Mesothelial cell of epicardium (in vitro differentiated cells): ENCODE data around the gene ZNF593. TPM values are rescaled to one million over a fixed set of nuclear protein-coding genes. Genes with fewer than 3 reads are reported as not detected.

Experiments used
- DNase-seq, 2 experiments: peaks; one replicate each; pipeline ENCODE4 v3.0.0; 2021; ENCODE audit warnings: low spot score in 2 of 2; ENCODE audit not compliant: unreplicated experiment in 2 of 2
- H3K27ac Mint-ChIP-seq: 2 replicates; pipeline ENCODE4 v1.8.0; 2021; ENCODE audit warnings: mixed read lengths
- H3K27me3 Mint-ChIP-seq: 2 replicates; pipeline ENCODE4 v1.8.0; 2021; ENCODE audit warnings: low read depth, mixed read lengths
- H3K36me3 Mint-ChIP-seq: 2 replicates; pipeline ENCODE4 v1.8.0; 2021; ENCODE audit warnings: mixed read lengths
- H3K4me1 Mint-ChIP-seq: 2 replicates; pipeline ENCODE4 v1.8.0; 2021; ENCODE audit warnings: mixed read lengths
- H3K4me3 Mint-ChIP-seq: 2 replicates; pipeline ENCODE4 v1.8.0; 2021; ENCODE audit warnings: mild to moderate bottlenecking, moderate library complexity, mixed read lengths
- H3K9me3 Mint-ChIP-seq: 2 replicates; pipeline ENCODE4 v1.8.0; 2021; ENCODE audit warnings: mixed read lengths
- CTCF ChIP-seq: fragments of 200-600 bp; sonication (generic); IDR thresholded peaks from one replicate; pipeline ENCODE4 v1.5.0; 2021; ENCODE audit warnings: antibody characterized with exemption; ENCODE audit not compliant: unreplicated experiment
- total RNA-seq: library from RNA; stranded (reverse); gene quantifications from 3 replicates; pipeline ENCODE4 v1.2.1, GENCODE V29; 2021

ZNF593 gene
- total RNA-seq, 1 donor from 2014 or later, result 28.7 TPM

- H3K36me3 Mint-ChIP-seq, result no peaks in the 10 kb centered on the region
- no peak for TF ChIP-seq CTCF
- H3K27ac Mint-ChIP-seq, result no peak overlapping the region
- H3K4me1 Mint-ChIP-seq, result peaks cover 44% of the 10 kb centered on the region
- H3K4me3 Mint-ChIP-seq, result no peak overlapping the region
- DNase-seq, result no peak
- H3K27me3 Mint-ChIP-seq, result peaks cover 2% of the 10 kb centered on the region
- H3K9me3 Mint-ChIP-seq, result no peaks in the 10 kb centered on the region
Measured at GRCh38 chr1:26154750-26155149, 15.0 kb upstream of the ZNF593 start.

DNA sequence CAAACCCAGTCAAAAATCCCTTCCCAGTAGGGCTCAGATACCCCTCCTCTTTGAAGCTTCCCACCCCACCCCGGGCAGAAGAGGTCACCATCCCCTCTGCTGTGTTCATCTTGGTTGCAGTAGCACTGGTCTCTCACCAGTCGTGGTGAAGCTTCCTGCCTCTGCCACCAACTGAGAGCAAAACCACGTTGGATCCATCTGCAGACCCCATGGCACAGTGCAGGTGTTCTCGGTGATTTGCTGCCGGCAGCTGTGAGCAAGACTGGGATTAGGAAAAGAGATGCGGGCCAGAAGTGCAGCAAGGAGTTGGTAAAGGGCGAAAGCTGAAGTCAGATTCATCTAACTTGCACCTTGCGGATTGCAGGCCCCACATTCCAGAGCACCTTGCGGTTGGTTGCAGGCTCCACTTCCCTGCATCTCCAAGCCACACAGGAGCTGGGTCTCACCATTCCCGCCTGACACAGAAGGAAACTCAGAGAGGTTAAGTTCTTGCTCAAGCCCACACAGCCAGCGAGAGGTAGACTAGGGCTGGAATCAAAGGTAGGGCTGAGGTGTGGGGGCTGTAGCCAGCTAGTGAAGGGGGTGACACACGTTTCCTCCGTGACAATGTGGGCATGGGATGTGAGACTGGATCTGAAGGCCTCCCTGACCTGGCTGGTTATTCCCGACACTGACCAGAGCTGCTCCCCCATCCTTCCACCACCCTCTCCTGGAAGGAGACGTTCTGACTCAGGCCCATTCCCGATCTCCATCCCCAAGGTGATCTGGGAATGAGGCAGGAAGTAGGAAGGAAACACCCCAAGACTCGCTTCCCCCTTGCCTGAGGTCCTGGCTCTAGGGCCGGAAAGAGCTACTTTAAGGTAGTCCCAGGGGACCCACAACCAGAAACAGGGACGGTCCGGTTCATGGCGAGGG lies 14.1 kb upstream of the ZNF593 start:
- H3K4me1 Mint-ChIP-seq, result peaks cover 45% of the 10 kb centered on the region
- H3K4me3 Mint-ChIP-seq, result no peak overlapping the region
- peaks cover 2% of the 10 kb centered on the region for H3K27me3 Mint-ChIP-seq
- DNase-seq, result no peak
- no peak for TF ChIP-seq CTCF
- H3K9me3 Mint-ChIP-seq, result no peaks in the 10 kb centered on the region
- H3K27ac Mint-ChIP-seq, result no peak overlapping the region
- H3K36me3 Mint-ChIP-seq, result no peaks in the 10 kb centered on the region

DNA sequence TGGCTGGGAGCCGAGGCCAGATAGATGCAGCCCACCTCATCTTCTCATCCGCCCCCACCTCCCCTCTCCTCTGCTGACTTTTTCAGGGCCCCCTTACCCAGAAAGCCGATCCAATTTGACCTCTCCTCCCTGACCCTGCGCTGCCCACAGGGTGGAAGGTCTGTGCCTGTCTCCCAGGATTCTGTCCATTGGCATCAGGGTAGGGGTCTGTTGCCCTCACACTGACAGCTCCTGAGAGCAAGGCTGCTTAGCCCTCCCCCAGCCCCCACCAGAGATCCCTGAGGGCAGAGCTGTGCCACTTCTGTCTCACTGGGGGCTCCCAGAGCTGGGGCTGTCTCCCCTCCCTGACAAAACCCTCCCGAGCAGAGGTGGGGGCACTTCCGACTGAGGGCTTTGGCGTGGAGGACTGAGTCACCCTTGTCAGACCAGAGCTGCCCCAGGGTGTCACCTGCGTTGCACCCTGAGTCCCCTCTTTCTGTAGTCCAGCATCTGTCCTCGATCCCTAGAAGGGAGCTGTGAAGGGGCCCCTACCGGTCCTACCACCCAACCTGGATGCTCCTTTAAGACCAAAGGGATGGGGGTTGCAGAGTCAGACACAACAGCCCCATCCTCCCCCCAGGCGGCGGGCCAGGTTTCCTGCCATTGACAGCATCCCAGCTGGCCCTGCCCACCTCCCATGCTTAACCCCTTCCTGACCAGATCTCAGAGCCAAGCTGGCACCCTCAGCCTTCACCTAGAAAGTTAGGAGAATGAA lies 13.2 kb upstream of the ZNF593 start:
- H3K27me3 Mint-ChIP-seq, result peaks cover 4% of the 10 kb centered on the region
- H3K4me3 Mint-ChIP-seq, result peak overlapping the region; percentile 13
- H3K27ac Mint-ChIP-seq, result no peak overlapping the region
- H3K4me1 Mint-ChIP-seq, result peaks cover 50% of the 10 kb centered on the region
- DNase-seq, result no peak
- H3K9me3 Mint-ChIP-seq, result no peaks in the 10 kb centered on the region
- no peaks in the 10 kb centered on the region for H3K36me3 Mint-ChIP-seq
- TF ChIP-seq CTCF, result no peak

DNA sequence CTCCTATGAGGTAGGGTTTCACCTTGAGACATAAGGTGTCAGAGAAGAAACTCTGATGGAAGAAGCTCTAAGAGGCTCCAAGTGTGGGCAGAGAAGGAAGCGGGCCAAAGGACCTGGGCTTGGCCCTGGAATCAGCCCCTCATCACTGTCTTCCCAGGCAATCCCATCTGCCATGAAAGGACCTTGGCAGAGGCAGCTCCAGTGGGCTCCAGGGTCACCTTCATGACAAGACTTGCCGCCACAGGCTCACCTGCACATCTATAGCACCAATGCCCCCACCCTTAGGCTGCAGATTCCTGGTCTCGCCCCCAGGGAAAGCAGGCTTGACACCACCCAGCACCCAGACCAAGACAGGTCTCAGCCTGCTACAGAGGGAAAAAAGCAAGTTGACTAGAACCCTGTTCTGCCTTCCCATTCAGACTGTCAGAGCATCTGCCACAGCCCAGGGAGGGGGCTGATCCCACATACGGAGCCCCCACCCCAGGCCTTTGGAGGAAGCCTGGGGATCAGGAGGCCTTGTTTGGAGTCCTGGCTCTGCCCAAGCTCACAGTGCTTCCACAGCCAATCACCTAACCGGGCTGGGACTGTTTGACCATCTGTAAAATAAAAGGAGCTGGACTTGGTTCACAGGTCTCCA lies 11.3 kb upstream of the ZNF593 start:
- H3K9me3 Mint-ChIP-seq, result no peaks in the 10 kb centered on the region
- H3K27ac Mint-ChIP-seq, result no peak overlapping the region
- H3K36me3 Mint-ChIP-seq, result no peaks in the 10 kb centered on the region
- H3K27me3 Mint-ChIP-seq, result peaks cover 6% of the 10 kb centered on the region
- peak overlapping the region; percentile 55 for H3K4me3 Mint-ChIP-seq
- H3K4me1 Mint-ChIP-seq, result peaks cover 53% of the 10 kb centered on the region
- DNase-seq, result no peak
- TF ChIP-seq CTCF, result no peak

GRCh38 chr1:26158908-26159742 lies 10.6 kb upstream of the ZNF593 start, which contains the start of gene FAM110D:
Gene FAM110D, plus strand, starts transcription at chr1:26159079. Its CDS starts 2,213 bp downstream, at chr1:26161292.
- Mint-ChIP-seq H3K36me3 (no peaks in the 10 kb centered on the region), H3K27ac (peak within 1 kb of the TSS; percentile 30), H3K9me3 (no peaks in the 10 kb centered on the region), H3K4me3 (peak within 1 kb of the TSS; percentile 55), H3K4me1 (peaks cover 52% of the 10 kb centered on the region), H3K27me3 (peaks cover 6% of the 10 kb centered on the region)
- TF ChIP-seq CTCF, result no peak
- DNase-seq, result no peak
